GM18870 (cell line): Measurements from ENCODE around the gene ZBTB3.
"Not testable (repeated sequence)": the region's sequence is repeated elsewhere in the genome, so short reads cannot be mapped to it uniquely, and the experiment has no call there.

Experiments
- ATAC-seq: cut with Tn5 transposase; IDR thresholded peaks from one replicate; pipeline ENCODE4 v1.9.1; 2021; ENCODE audit warnings: moderate library complexity; ENCODE audit not compliant: unreplicated experiment

Gene ZBTB3

GRCh38 chr11:62753736-62754603, at the start of gene ZBTB3:
TSS of gene ZBTB3 (minus strand) at chr11:62754160. CDS start at chr11:62753664, 496 bp downstream.
- ATAC-seq: peak; percentile 97

- ATAC-seq: no peak
Observed at GRCh38 chr11:62801071-62801470, 47.1 kb upstream of the ZBTB3 start.

GRCh38 chr11:62799486-62799885, 45.5 kb upstream of the ZBTB3 start:
- ATAC-seq: no peak

- no peak for ATAC-seq
Observed at GRCh38 chr11:62796281-62796680, 42.3 kb upstream of the ZBTB3 start.

- ATAC-seq: no peak
Observed at GRCh38 chr11:62794201-62794775, 40.3 kb upstream of the ZBTB3 start.

- ATAC-seq: no peak
Observed at GRCh38 chr11:62792202-62792575, 38.2 kb upstream of the ZBTB3 start.

- ATAC-seq: peak; percentile 35
Observed at GRCh38 chr11:62791501-62792201, 37.7 kb upstream of the ZBTB3 start, which contains the start of gene TMEM223. TSS of gene TMEM223 (minus strand) at chr11:62792006. CDS start at chr11:62791994, 12 bp downstream.

GRCh38 chr11:62789576-62789975, 35.6 kb upstream of the ZBTB3 start:
- ATAC-seq: no peak

- ATAC-seq: no peak
Observed at GRCh38 chr11:62788991-62789390, 35.0 kb upstream of the ZBTB3 start.

GRCh38 chr11:62787005-62787759, 33.2 kb upstream of the ZBTB3 start, which contains the start of gene TMEM179B:
TSS of gene TMEM179B (plus strand) at chr11:62787402. CDS start at chr11:62787432, 30 bp downstream.
- peak; percentile 51 for ATAC-seq

GRCh38 chr11:62786318-62787004, 32.5 kb upstream of the ZBTB3 start:
- ATAC-seq: peak; percentile 37

GRCh38 chr11:62782753-62783152, 28.8 kb upstream of the ZBTB3 start:
- no peak for ATAC-seq

- ATAC-seq: no peak
Observed at GRCh38 chr11:62778441-62778840, 24.5 kb upstream of the ZBTB3 start.

- no peak for ATAC-seq
Observed at GRCh38 chr11:62777389-62777788, 23.4 kb upstream of the ZBTB3 start.

- ATAC-seq: no peak
Observed at GRCh38 chr11:62775646-62776045, 21.7 kb upstream of the ZBTB3 start.

- ATAC-seq: no peak
Observed at GRCh38 chr11:62774407-62774806, 20.4 kb upstream of the ZBTB3 start.

GRCh38 chr11:62771144-62772021, 17.4 kb upstream of the ZBTB3 start, which contains the start of gene TAF6L:
TSS of gene TAF6L (plus strand) at chr11:62771396. CDS start at chr11:62775784, 4,388 bp downstream.
- ATAC-seq: peak; percentile 79

- no peak for ATAC-seq
Observed at GRCh38 chr11:62770778-62771143, 16.8 kb upstream of the ZBTB3 start.

- ATAC-seq: not testable (repeated sequence)
Observed at GRCh38 chr11:62760867-62761227, 6.9 kb upstream of the ZBTB3 start.
